HG02610 (cell line): ENCODE measurements around the gene FBXO28.
"Not testable (repeated sequence)": the region's sequence is repeated elsewhere in the genome, so short reads cannot be mapped to it uniquely, and the experiment has no call there.

Source experiments
- ATAC-seq: cut with Tn5 transposase; IDR thresholded peaks from one replicate; pipeline ENCODE4 v1.9.1; 2021; ENCODE audit warnings: mild to moderate bottlenecking, moderate library complexity; ENCODE audit not compliant: unreplicated experiment

FBXO28 gene, protein sequence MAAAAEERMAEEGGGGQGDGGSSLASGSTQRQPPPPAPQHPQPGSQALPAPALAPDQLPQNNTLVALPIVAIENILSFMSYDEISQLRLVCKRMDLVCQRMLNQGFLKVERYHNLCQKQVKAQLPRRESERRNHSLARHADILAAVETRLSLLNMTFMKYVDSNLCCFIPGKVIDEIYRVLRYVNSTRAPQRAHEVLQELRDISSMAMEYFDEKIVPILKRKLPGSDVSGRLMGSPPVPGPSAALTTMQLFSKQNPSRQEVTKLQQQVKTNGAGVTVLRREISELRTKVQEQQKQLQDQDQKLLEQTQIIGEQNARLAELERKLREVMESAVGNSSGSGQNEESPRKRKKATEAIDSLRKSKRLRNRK

GRCh38 chr1:224113918-224114786, at the start of gene FBXO28:
TSS of gene FBXO28 (plus strand) at chr1:224114111. CDS start at chr1:224114130, 19 bp downstream.
- ATAC-seq, result peak; percentile 99

DNA sequence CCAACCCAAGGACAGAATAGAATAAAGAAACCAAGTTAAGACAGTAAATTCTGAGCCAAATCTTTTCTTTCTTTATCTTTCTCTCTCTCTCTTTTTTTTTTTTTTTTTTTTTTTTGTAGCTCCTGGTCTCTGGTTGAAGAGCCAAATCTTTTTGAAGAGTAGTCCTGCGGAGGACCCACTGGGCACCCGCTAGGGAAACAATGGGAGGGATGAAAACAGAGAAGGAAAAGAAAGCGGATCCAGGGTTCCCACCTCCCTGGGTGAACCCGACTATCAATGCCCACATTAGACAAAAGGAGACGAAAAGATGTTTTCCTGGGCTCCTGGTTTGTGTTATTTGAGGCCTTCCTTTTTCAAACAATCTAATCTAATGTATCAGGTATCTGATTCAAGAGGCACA, 49.8 kb upstream of the FBXO28 start:
- no peak for ATAC-seq

GRCh38 chr1:224065455-224065854, 48.5 kb upstream of the FBXO28 start:
- no peak for ATAC-seq

DNA sequence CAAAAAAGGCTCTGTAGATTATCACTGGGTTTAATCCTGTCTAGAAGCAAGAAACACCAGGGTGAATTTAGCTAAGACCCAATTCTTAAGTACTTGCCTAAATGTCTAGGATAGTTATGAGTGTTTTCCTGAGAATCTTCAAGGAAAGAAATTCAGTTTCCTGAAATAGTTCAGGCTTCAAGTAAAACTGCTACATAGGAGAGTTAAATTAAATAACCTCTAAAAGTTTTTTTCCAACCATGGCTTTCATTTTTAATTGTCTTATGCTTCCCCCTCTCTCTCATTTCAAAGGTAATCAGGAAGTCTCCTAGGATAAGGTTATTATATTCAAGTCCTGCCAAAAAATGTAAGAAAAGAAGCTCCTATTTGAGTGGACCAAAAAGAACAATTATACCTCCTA, 46.7 kb upstream of the FBXO28 start:
- no peak for ATAC-seq

DNA sequence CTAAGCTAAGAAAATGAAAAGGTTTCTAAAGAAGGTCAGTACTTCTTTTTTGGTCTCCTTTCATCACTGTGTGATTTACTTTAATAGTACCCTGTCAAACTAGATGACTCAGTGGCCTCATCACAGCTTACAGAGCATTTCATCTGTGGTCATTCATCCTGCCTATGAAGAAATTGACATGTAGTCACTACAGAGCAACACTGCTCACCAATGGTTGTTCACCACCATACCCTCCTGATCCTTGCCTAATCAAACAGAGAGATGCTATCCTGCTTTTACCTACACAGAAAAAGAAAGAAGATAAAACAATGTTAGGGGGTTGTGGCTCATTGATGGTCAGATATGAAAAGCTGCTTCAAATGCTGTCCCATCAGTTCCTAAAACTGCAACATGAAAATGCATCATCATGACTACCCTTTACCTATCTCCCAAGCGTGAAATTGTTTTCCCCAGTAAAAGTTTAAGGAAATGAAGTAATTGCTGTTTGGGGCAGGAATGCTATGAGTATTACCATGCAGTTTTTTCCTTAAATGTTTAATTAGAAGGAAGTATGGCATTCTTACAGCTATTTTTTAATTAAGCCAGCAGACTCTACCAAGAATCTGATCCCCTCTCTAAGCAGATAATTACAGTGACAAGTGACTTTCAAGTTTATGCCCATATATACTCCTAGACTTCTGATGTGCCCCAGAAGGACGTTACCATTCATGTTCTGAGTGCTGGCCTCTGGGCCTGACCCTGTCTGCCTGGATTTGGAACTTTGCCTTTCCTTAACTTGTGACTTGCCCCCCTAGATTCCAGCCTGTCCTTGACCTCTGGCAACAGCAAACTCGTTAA, 46.1 kb upstream of the FBXO28 start:
- no peak for ATAC-seq

DNA sequence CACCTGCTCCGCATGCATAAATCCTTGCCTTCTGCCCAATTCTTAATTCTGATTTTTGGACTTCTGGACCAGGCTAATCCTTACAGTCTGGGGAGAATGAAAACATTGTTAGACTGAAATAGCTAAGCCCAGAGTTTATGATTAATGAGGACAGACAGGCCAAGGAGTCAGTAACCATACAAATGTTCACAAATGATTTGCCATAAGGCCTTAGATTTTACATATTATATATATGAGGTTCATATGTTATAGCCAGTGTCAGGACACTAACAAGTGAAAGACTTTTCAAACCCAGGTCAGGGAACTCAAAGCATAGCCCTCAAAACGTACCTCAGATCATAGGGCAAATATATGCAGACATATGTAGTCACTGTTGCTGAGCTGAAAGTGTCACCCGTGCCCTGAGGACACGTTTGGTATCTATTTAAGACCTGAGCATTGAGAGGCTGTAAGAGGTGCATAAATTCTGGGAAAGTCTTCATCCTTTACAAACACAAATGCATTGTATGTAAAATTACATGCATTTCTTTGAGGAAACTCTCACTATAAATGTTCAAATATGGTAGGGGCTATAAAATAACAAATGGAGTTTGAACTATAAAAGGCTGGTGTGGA, 45.3 kb upstream of the FBXO28 start:
- no peak for ATAC-seq

DNA sequence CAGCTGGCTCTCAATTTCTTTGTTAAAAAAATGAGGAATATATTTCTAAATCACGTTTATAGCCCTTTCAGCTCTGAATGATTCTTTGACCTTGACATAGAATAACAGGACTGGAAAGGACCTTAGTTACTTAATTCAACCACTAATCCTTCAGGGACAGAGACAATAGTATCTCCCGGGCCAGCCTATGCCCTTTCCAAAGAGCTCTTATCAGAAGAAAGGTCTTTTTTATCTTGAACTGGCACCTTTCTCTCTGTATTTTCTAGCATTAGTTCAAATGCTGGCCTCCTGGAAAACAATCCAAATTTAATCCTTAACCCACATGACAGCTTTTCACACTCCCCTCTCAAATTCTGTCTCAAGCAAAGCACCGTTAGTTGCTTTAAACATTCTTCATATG, 44.8 kb upstream of the FBXO28 start:
- ATAC-seq, result no peak

GRCh38 chr1:224070521-224070920, 43.4 kb upstream of the FBXO28 start:
- no peak for ATAC-seq

GRCh38 chr1:224076407-224076806, 37.5 kb upstream of the FBXO28 start:
- ATAC-seq, result no peak

DNA sequence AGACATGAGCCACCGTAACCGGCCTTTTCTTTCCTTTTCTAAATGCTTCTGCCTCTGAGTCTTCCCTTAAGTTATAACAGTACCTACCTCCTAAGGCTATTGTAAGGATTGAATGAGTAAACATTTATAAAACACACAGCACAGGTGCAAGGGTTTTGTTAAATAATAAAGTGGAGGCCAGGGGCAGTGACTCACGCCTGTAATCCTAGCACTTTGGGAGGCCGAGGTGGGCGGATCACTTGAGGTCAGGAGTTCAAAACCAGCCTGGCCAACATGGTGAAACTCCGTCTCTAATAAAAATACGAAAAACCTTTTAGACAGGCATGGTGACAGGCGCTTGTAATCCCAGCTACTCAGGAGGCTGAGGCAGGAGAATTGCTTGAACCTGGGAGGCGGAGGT, 34.3 kb upstream of the FBXO28 start:
- not testable (repeated sequence) for ATAC-seq

GRCh38 chr1:224080115-224080774, 33.7 kb upstream of the FBXO28 start:
- ATAC-seq, result no peak

DNA sequence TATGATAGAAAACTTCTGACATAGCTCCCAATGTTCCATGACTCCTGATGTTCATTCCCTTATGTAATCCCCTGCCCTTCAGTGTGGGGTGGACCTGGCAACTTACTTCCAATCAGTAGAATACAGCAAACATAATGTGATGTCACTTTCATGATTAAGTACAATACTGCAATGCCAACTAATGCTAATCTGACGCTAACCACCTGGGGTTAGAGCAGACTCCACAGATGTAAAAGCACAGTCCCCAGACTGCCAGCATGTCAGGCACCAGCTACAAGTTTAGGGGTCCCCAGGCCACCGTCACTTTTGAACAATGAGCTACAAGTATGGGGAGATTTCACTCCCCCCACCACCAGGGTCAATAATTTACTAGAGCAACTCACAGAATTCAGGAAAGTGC, 32.3 kb upstream of the FBXO28 start:
- ATAC-seq, result no peak

DNA sequence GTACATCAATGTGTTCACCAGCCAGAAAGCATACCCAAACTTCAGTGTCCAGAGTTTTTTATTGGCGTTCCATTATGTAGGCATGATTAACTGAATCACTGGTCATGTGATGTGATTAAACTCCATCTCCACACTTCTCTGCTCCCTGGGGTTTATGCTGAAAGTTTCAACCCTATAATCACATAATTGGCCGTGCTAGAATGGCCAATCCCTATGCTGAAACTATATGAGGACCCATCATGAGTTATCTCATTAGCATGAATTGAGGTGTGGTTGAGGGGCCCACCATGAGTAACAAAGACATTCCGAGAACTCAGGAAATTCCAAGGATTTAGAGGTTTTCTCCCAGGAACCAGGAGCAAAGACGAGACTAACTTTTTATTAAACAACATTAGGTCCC, 31.8 kb upstream of the FBXO28 start:
- no peak for ATAC-seq

DNA sequence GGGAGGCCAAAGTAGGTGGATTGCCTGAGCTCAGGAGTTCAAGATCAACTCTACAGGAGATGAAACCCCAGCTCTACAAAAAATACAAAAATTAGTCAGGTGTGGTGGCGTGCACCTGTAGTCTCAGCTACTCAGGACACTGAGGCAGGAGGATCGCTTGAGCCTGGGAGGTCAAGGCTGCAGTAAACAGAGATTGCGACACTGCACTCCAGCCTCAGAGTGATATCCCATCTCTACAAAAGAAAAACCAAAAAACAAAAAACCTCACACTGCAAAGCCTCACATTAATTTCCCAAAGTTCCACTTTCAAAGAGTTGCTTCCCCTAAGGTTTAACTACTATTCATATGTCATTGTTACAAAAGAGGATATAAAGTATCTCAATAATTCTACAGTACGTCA, 29.0 kb upstream of the FBXO28 start:
- no peak for ATAC-seq

DNA sequence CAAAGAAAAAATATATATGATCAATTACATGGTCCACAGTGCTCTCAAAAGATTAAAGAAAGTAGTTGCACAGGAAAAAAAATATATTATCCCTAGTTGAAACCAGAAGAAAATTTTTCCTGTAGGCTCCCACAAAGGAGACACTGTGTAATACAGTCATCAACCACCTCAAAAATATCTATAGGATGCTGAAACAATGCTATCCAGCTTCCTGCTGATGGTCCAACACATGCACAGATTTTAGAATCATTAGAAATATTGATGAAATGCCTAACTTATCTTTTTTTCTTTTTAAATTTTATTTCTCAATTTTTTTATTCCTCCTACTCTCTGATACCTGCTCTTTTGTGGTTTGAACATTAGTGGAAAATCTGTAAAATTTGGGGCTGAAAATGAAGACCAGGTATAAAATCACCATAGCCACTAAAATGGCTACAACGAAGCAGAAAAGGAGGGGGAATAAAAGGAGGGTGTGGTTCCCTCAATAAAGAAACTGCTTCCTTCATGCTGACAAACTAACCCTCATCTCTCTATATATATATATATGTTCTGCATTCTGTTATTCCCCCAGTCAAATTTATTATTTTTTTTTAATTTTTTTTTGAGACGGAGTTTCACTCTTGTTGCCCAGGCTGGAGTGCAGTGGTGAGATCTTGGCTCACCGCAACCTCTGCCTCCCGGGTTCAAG, 28.3 kb upstream of the FBXO28 start:
- no peak for ATAC-seq

- ATAC-seq, result no peak
Observed at GRCh38 chr1:224087286-224087794, 26.6 kb upstream of the FBXO28 start.

GRCh38 chr1:224089583-224089982, 24.3 kb upstream of the FBXO28 start:
- ATAC-seq, result no peak

DNA sequence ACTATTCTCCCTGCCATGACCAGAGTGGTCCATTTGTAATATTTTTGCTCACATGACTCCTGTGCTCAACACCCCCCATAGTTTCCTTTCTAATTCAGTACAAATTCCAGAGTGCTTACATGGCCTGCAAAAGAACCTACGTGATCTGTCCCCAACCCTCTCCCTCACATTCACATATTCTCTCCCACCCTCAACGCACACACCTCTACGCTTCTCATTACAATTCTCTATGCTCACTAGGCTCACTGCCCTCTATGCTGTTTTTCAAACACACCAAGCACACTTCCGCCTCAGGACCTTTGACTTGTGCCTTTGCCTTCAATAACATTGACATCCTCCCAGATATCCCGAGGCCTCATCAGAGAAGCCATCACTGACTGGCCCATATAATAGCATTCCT, 23.8 kb upstream of the FBXO28 start:
- ATAC-seq, result no peak

GRCh38 chr1:224092111-224092510, 21.8 kb upstream of the FBXO28 start:
- no peak for ATAC-seq
